Fibroblast of mammary gland (primary cell): Measurements from ENCODE around the gene DPF3.
A peak's percentile ranks its signal among the peaks of the same experiment; 100 is the strongest.

ENCODE experiments used
- DNase-seq: peaks from one replicate; pipeline ENCODE4 v3.0.0-alpha.2; 2010; ENCODE audit warnings: low read depth
- H3K4me3 ChIP-seq: 2 replicates; pipeline ENCODE4 v1.5.1; 2011; ENCODE audit warnings: low read depth, mild to moderate bottlenecking, low read length, moderate library complexity; ENCODE audit not compliant: control insufficient read depth
- CTCF ChIP-seq: conservative IDR thresholded peaks from 2 replicates; pipeline ENCODE4 v1.5.1; 2011; ENCODE audit warnings: low read depth, low read length, inconsistent platforms; ENCODE audit not compliant: control insufficient read depth, insufficient read depth

DPF3 gene

GRCh38 chr14:72739446-72740405, 154.2 kb downstream of the DPF3 start:
- no peak overlapping the region for H3K4me3 ChIP-seq
- no peak for DNase-seq
- no peak for TF ChIP-seq CTCF

- no peak overlapping the region for H3K4me3 ChIP-seq
- peak; percentile 24 for DNase-seq
- TF ChIP-seq CTCF = no peak
These were observed 155.7 kb downstream of the DPF3 start for GRCh38 chr14:72738161-72738611.

GRCh38 chr14:72737560-72737943, 156.3 kb downstream of the DPF3 start:
- no peak for TF ChIP-seq CTCF
- DNase-seq = no peak
- no peak overlapping the region for H3K4me3 ChIP-seq

- peak; percentile 77 for DNase-seq
- no peak overlapping the region for H3K4me3 ChIP-seq
- no peak for TF ChIP-seq CTCF
These were observed 156.9 kb downstream of the DPF3 start for GRCh38 chr14:72736786-72737559.

- DNase-seq = peak; percentile 75
- no peak overlapping the region for H3K4me3 ChIP-seq
- TF ChIP-seq CTCF = peak; percentile 30
These were observed 157.6 kb downstream of the DPF3 start for GRCh38 chr14:72736308-72736707.

GRCh38 chr14:72732022-72732780, 161.7 kb downstream of the DPF3 start:
- no peak for TF ChIP-seq CTCF
- no peak for DNase-seq
- no peak overlapping the region for H3K4me3 ChIP-seq
